ENCODE results near the gene LARP6. TPM values are rescaled to one million over a fixed set of nuclear protein-coding genes. Genes with fewer than 3 reads are reported as not detected.

LARP6 gene
- total and polyA plus RNA-seq, 12 donors = 4.9 to 36.5 (median 9.6) TPM

DNA sequence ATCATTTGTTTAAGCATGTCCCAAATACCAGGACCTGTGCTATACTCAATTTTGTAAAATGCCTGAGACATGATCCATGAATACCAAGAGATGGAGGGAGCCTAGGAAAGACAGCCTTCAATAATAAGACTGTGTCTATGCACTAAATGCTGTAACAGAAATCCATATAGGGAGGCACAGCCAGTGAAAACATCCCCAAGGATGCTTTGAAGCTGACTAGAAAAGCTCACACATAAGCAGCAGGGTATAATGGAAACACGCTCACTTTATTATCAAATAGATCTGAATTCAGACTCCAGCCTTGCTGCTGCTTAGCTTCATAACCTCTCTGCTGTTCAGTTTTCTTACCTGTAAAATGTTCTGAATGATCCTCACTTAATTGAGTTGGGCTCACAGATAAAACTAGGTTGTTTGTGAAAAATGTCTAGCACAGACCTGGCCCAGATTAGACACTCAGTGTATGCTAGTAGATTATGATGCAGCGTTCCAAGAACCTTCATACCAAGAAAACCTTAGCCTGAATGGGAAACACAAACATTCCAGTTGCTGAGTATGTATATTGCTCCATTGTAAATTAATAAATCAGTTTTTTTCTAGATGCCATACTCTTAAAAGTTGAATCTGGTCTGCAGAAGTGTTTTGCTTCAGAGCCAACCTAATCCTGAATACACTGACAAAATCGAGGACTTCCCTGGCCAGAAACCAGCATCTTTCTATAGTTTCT, 3.8 kb upstream of the LARP6 start:
- intact Hi-C loops (cut with DNase I) = no loop called here

GRCh38 chr15:70856884-70857561, 3.1 kb upstream of the LARP6 start:
- H3K4me3 ChIP-seq = no peak overlapping the region

More for the DNA sequence above, 3.8 kb upstream of the LARP6 start:
- 71 to 82% (median 80%) methylated on average over 3 of the region's 3 CpGs for WGBS, 4 donors
- H3K27ac ChIP-seq = peak overlapping the region in 1 of 5 donors; percentile 36
- no peaks in the 10 kb centered on the region for H3K36me3 ChIP-seq (replicated peaks in 1 of 2)
- no peak overlapping the region for H3K4me3 ChIP-seq
- DNase-seq = no peak
- no peaks in the 10 kb centered on the region for H3K27me3 ChIP-seq
- no peak for TF ChIP-seq POLR2A (IDR thresholded peaks at IDR 0.05)
- TF ChIP-seq, protein P1, sequence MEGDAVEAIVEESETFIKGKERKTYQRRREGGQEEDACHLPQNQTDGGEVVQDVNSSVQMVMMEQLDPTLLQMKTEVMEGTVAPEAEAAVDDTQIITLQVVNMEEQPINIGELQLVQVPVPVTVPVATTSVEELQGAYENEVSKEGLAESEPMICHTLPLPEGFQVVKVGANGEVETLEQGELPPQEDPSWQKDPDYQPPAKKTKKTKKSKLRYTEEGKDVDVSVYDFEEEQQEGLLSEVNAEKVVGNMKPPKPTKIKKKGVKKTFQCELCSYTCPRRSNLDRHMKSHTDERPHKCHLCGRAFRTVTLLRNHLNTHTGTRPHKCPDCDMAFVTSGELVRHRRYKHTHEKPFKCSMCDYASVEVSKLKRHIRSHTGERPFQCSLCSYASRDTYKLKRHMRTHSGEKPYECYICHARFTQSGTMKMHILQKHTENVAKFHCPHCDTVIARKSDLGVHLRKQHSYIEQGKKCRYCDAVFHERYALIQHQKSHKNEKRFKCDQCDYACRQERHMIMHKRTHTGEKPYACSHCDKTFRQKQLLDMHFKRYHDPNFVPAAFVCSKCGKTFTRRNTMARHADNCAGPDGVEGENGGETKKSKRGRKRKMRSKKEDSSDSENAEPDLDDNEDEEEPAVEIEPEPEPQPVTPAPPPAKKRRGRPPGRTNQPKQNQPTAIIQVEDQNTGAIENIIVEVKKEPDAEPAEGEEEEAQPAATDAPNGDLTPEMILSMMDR (IDR thresholded peaks at IDR 0.05) = no peak
- H3K4me1 ChIP-seq (replicated peaks in 1 of 2) = peaks cover 4 to 5% of the 10 kb centered on the region in 2 donors
- H3K9me3 ChIP-seq (replicated peaks in 1 of 3) = no peaks in the 10 kb centered on the region

GRCh38 chr15:70856177-70856883, 2.4 kb upstream of the LARP6 start:
- H3K36me3 ChIP-seq (replicated peaks in 1 of 2) = no peaks in the 10 kb centered on the region
- 74 to 83% (median 77%) methylated on average over 7 of the region's 7 CpGs for WGBS, 4 donors
- no peak for DNase-seq
- no peak overlapping the region for H3K4me3 ChIP-seq
- H3K9me3 ChIP-seq (replicated peaks in 1 of 3) = no peaks in the 10 kb centered on the region
- H3K27me3 ChIP-seq = no peaks in the 10 kb centered on the region
- peaks cover 4 to 5% of the 10 kb centered on the region in 2 donors for H3K4me1 ChIP-seq (replicated peaks in 1 of 2)
- intact Hi-C loops (cut with DNase I) = no loop called here
- H3K27ac ChIP-seq = peak overlapping the region in 2 of 5 donors; percentile 36 to 80
- no peak for TF ChIP-seq POLR2A (IDR thresholded peaks at IDR 0.05)
- TF ChIP-seq, protein P1 (IDR thresholded peaks at IDR 0.05) = no peak

More at GRCh38 chr15:70856884-70857561, 3.1 kb upstream of the LARP6 start:
- intact Hi-C loops (cut with DNase I) = no loop called here
- Histone ChIP-seq H3K4me1 (replicated peaks in 1 of 2) (peaks cover 4 to 5% of the 10 kb centered on the region in 2 donors), H3K27ac (peak overlapping the region in 1 of 5 donors; percentile 80), H3K36me3 (replicated peaks in 1 of 2) (no peaks in the 10 kb centered on the region), H3K27me3 (no peaks in the 10 kb centered on the region), H3K9me3 (replicated peaks in 1 of 3) (no peaks in the 10 kb centered on the region)
- DNase-seq = peak; percentile 29 to 85 (median 67)
- TF ChIP-seq POLR2A (IDR thresholded peaks at IDR 0.05) = no peak
- TF ChIP-seq, protein P1 (IDR thresholded peaks at IDR 0.05) = no peak
- WGBS, 4 donors = 65 to 78% (median 71%) methylated on average over 5 of the region's 5 CpGs

- peak in 1 of 7 donors; percentile 17 for DNase-seq
- TF ChIP-seq POLR2A (IDR thresholded peaks at IDR 0.05) = no peak
- TF ChIP-seq, protein P1 (IDR thresholded peaks at IDR 0.05) = no peak
- peaks cover 4 to 5% of the 10 kb centered on the region in 2 donors for H3K4me1 ChIP-seq (replicated peaks in 1 of 2)
- H3K36me3 ChIP-seq (replicated peaks in 1 of 2) = no peaks in the 10 kb centered on the region
- H3K27ac ChIP-seq = no peak overlapping the region
- H3K27me3 ChIP-seq = no peaks in the 10 kb centered on the region
- intact Hi-C loops (cut with DNase I) = no loop called here
- H3K4me3 ChIP-seq = no peak overlapping the region
- no peaks in the 10 kb centered on the region for H3K9me3 ChIP-seq (replicated peaks in 1 of 3)
- WGBS, 4 donors = 54 to 85% (median 78%) methylated on average over 2 of the region's 2 CpGs
These were observed 1.8 kb upstream of the LARP6 start for GRCh38 chr15:70855764-70856163.

All from adrenal gland (tissue), 12 donors.